Astrocyte (in vitro differentiated cells and primary cell): ENCODE results near the gene CPED1. TPM values are rescaled to one million over a fixed set of nuclear protein-coding genes. Genes with fewer than 3 reads are reported as not detected.
"Not testable (repeated sequence)": the region's sequence is repeated elsewhere in the genome, so short reads cannot be mapped to it uniquely, and the experiment has no call there.

Source experiments
- DNase-seq: peaks from one replicate; pipeline ENCODE4 v3.0.0-alpha.2; 2010; ENCODE audit warnings: low read depth
- FAIRE-seq: peaks from 2 replicates; lab custom pipeline; 2011; peaks lifted over from hg19 to GRCh38; lab: Jason Lieb, UNC
- H2AFZ ChIP-seq: 2 replicates; pipeline ENCODE4 v1.6.0; 2012; ENCODE audit warnings: low read depth, low read length, inconsistent platforms
- H3K27ac ChIP-seq: 2 replicates; pipeline ENCODE4 v1.5.1; 2011; ENCODE audit warnings: low read depth, low read length, inconsistent platforms
- H3K27me3 ChIP-seq: 2 replicates; pipeline ENCODE4 v1.6.0; 2011; ENCODE audit warnings: low read length, inconsistent platforms; ENCODE audit not compliant: insufficient read depth
- H3K36me3 ChIP-seq: 2 replicates; pipeline ENCODE4 v1.5.1; 2011; ENCODE audit warnings: low read length, inconsistent platforms; ENCODE audit not compliant: insufficient read depth
- H3K4me1 ChIP-seq: 2 replicates; pipeline ENCODE4 v1.5.1; 2011; ENCODE audit warnings: low read length, inconsistent platforms; ENCODE audit not compliant: insufficient read depth
- H3K4me2 ChIP-seq: 2 replicates; pipeline ENCODE4 v1.6.0; 2012; ENCODE audit warnings: low read length, inconsistent platforms
- H3K4me3 ChIP-seq: 2 replicates; pipeline ENCODE4 v1.5.1; 2011; ENCODE audit warnings: low read depth, mild to moderate bottlenecking, low read length, inconsistent platforms; ENCODE audit not compliant: insufficient read depth
- H3K79me2 ChIP-seq: 2 replicates; pipeline ENCODE4 v1.6.0; 2012; ENCODE audit warnings: mild to moderate bottlenecking, low read length, inconsistent platforms; ENCODE audit not compliant: insufficient read depth
- H3K9ac ChIP-seq: 2 replicates; pipeline ENCODE4 v1.6.0; 2012; ENCODE audit warnings: mild to moderate bottlenecking, low read length, inconsistent platforms
- H3K9me3 ChIP-seq: 2 replicates; pipeline ENCODE4 v1.5.1; 2012; ENCODE audit warnings: low read depth, mild to moderate bottlenecking, low read length, inconsistent platforms; ENCODE audit not compliant: insufficient read depth
- H4K20me1 ChIP-seq: 2 replicates; pipeline ENCODE4 v1.6.0; 2012; ENCODE audit warnings: low read length, inconsistent platforms; ENCODE audit not compliant: insufficient read depth
- H3K27ac Mint-ChIP-seq: one replicate; pipeline ENCODE4 v1.8.0; 2021; ENCODE audit warnings: mild to moderate bottlenecking, mixed read lengths; ENCODE audit not compliant: unreplicated experiment
- H3K27me3 Mint-ChIP-seq: one replicate; pipeline ENCODE4 v1.8.0; 2021; ENCODE audit warnings: low read depth, mixed read lengths; ENCODE audit not compliant: unreplicated experiment
- H3K36me3 Mint-ChIP-seq: one replicate; pipeline ENCODE4 v1.8.0; 2021; ENCODE audit warnings: low read depth, mixed read lengths; ENCODE audit not compliant: unreplicated experiment
- H3K4me1 Mint-ChIP-seq: one replicate; pipeline ENCODE4 v1.8.0; 2021; ENCODE audit warnings: low read depth, mixed read lengths; ENCODE audit not compliant: unreplicated experiment
- H3K4me3 Mint-ChIP-seq: one replicate; pipeline ENCODE4 v1.8.0; 2021; ENCODE audit warnings: mild to moderate bottlenecking, moderate library complexity, mixed read lengths; ENCODE audit not compliant: unreplicated experiment
- H3K9me3 Mint-ChIP-seq: one replicate; pipeline ENCODE4 v1.8.0; 2021; ENCODE audit warnings: mild to moderate bottlenecking, mixed read lengths; ENCODE audit not compliant: unreplicated experiment
- CTCF ChIP-seq: IDR thresholded peaks from 2 replicates; pipeline ENCODE4 v1.5.1; 2011; ENCODE audit warnings: low read depth, mild to moderate bottlenecking, inconsistent platforms, low read length, moderate library complexity; ENCODE audit not compliant: insufficient read depth
- EZH2 ChIP-seq: IDR thresholded peaks from 2 replicates; pipeline ENCODE4 v1.6.1; 2012; ENCODE audit warnings: mild to moderate bottlenecking, low read length, inconsistent platforms; ENCODE audit not compliant: insufficient read depth
- total RNA-seq: library from RNA; stranded (reverse); gene quantifications from 2 replicates; pipeline ENCODE4 v1.2.1, GENCODE V29; 2021

The CPED1 gene
- total RNA-seq, 1 donor from 2014 or later: 6.1 TPM

GRCh38 chr7:121219026-121219425 is 230.5 kb downstream of the CPED1 start:
- TF ChIP-seq CTCF (no peak), EZH2 (no peak)
- H3K9me3 Mint-ChIP-seq: peaks cover 8% of the 10 kb centered on the region
- no peaks in the 10 kb centered on the region for H3K36me3 Mint-ChIP-seq
- no peaks in the 10 kb centered on the region for H3K4me1 ChIP-seq
- DNase-seq (peak; percentile 16), FAIRE-seq (no peak)
- no peaks in the 10 kb centered on the region for H3K36me3 ChIP-seq
- H3K4me3 ChIP-seq: no peak overlapping the region
- H3K27me3 ChIP-seq: no peaks in the 10 kb centered on the region
- H3K27ac Mint-ChIP-seq: no peak overlapping the region
- no peak overlapping the region for H3K4me2 ChIP-seq
- H2AFZ ChIP-seq: no peak overlapping the region
- H4K20me1 ChIP-seq: no peaks in the 10 kb centered on the region
- H3K9ac ChIP-seq: no peak overlapping the region
- H3K4me3 Mint-ChIP-seq: no peak overlapping the region
- no peaks in the 10 kb centered on the region for H3K27me3 Mint-ChIP-seq
- no peaks in the 10 kb centered on the region for H3K79me2 ChIP-seq
- no peaks in the 10 kb centered on the region for H3K4me1 Mint-ChIP-seq
- no peak overlapping the region for H3K27ac ChIP-seq
- no peaks in the 10 kb centered on the region for H3K9me3 ChIP-seq

- not testable (repeated sequence) for H3K27me3 ChIP-seq, H3K4me3 Mint-ChIP-seq, H3K27ac Mint-ChIP-seq, H3K9me3 Mint-ChIP-seq, H3K4me1 Mint-ChIP-seq, H3K4me1 ChIP-seq, H4K20me1 ChIP-seq, H3K9me3 ChIP-seq, H3K79me2 ChIP-seq, H2AFZ ChIP-seq, DNase-seq, H3K36me3 Mint-ChIP-seq, H3K27ac ChIP-seq, H3K36me3 ChIP-seq, H3K4me2 ChIP-seq, H3K27me3 Mint-ChIP-seq, H3K4me3 ChIP-seq, H3K9ac ChIP-seq, FAIRE-seq
Measured at GRCh38 chr7:121221108-121221507, 232.6 kb downstream of the CPED1 start.

- Mint-ChIP-seq H3K36me3 (no peaks in the 10 kb centered on the region), H3K9me3 (no peaks in the 10 kb centered on the region), H3K4me1 (no peaks in the 10 kb centered on the region), H3K27ac (no peak overlapping the region), H3K27me3 (no peaks in the 10 kb centered on the region), H3K4me3 (no peak overlapping the region)
- H3K27me3 ChIP-seq: no peaks in the 10 kb centered on the region
- no peak overlapping the region for H3K9ac ChIP-seq
- H3K4me1 ChIP-seq: no peaks in the 10 kb centered on the region
- no peaks in the 10 kb centered on the region for H3K36me3 ChIP-seq
- H3K27ac ChIP-seq: no peak overlapping the region
- H3K9me3 ChIP-seq: no peaks in the 10 kb centered on the region
- H3K4me2 ChIP-seq: no peak overlapping the region
- TF ChIP-seq CTCF (no peak), EZH2 (no peak)
- DNase-seq (no peak), FAIRE-seq (no peak)
- no peaks in the 10 kb centered on the region for H3K79me2 ChIP-seq
- H4K20me1 ChIP-seq: no peaks in the 10 kb centered on the region
- no peak overlapping the region for H2AFZ ChIP-seq
- no peak overlapping the region for H3K4me3 ChIP-seq
Measured at GRCh38 chr7:121228779-121229178, 240.3 kb downstream of the CPED1 start.
